Measurements from ENCODE around the gene IGDCC3. TPM values are rescaled to one million over a fixed set of nuclear protein-coding genes. Genes with fewer than 3 reads are reported as not detected.
A peak's percentile ranks its signal among the peaks of the same experiment; 100 is the strongest.
"Not testable (repeated sequence)": the region's sequence is repeated elsewhere in the genome, so short reads cannot be mapped to it uniquely, and the experiment has no call there.

IGDCC3 gene
- total RNA-seq, 4 donors from 2014 or later, result 0.82 to 5.5 TPM; not detected in 2

DNA sequence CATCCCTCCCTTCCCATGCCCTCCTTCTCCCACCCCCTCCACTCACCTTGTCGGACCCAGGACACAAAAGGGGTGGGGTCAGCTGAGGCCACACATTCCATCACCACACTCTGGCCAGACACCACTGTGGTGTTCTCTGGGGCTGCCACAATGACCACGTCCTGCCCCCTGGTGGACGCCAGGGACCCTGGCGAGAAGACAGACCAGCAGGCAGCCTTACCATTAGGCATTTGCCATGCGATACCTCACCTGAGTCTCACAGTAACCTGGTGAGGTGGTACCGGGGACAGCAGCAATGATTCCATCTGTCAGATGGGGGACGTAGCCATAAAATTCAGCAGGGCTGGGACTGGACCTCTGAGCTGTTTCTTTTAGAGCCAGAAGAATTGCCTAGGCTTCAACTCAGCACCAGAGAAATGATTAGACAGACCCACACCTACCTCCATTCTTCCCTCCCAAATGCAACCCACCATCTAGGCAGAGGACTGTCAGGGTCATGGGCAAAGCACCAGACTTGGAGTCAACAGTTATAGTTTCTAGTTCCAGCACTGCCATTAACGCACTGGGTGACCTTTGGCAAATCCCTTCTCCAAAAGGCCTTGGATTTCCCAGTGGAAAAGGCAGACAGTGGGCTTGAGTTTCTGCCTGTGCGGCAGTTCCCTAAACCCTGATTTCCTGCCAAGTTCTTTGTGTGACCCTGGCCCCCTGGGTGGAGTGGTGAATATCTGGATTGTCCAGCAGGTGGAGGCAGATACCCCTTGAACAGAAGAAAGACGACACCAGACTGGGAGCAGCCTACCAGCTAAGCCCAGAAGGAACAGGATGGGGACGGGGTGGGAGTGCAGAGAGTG is 23.2 kb upstream of the IGDCC3 start:
- Histone ChIP-seq H3K27me3 (no peaks in the 10 kb centered on the region), H3K27ac (no peak overlapping the region), H3K4me1 (peaks cover 0 to 4% of the 10 kb centered on the region in 2 donors), H3K9me3 (no peaks in the 10 kb centered on the region), H3K4me3 (no peak overlapping the region), H3K36me3 (no peaks in the 10 kb centered on the region)
- TF ChIP-seq, protein P1, sequence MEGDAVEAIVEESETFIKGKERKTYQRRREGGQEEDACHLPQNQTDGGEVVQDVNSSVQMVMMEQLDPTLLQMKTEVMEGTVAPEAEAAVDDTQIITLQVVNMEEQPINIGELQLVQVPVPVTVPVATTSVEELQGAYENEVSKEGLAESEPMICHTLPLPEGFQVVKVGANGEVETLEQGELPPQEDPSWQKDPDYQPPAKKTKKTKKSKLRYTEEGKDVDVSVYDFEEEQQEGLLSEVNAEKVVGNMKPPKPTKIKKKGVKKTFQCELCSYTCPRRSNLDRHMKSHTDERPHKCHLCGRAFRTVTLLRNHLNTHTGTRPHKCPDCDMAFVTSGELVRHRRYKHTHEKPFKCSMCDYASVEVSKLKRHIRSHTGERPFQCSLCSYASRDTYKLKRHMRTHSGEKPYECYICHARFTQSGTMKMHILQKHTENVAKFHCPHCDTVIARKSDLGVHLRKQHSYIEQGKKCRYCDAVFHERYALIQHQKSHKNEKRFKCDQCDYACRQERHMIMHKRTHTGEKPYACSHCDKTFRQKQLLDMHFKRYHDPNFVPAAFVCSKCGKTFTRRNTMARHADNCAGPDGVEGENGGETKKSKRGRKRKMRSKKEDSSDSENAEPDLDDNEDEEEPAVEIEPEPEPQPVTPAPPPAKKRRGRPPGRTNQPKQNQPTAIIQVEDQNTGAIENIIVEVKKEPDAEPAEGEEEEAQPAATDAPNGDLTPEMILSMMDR (IDR thresholded peaks at IDR 0.05), result peak; percentile 39 to 62 (median 54)
- no peak for TF ChIP-seq POLR2A (IDR thresholded peaks at IDR 0.05)
- peak; percentile 43 to 59 for DNase-seq
- intact Hi-C loops (cut with DNase I; ENCODE audit: low total_unique reads), result no loop called here

DNA sequence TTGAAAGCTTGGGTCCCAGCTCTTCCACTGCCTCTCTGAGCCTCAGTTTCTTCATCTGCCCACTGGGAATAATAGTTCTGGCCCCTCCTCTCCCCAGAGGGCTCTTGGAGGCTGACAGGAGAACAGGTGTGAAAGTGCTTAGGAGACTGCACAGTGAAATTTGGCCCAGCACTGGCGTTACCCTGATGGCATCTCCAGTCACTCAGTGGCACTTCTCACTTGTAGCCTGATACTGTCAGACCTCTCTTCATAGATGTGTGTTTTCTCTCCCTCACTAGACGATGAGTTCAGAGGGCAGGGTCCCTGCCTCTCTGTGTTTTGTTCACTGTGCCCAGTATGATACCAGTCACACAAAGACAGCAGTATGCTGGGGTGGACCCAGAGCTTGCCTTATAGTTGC is 22.2 kb upstream of the IGDCC3 start:
- TF ChIP-seq, protein P1 (IDR thresholded peaks at IDR 0.05), result no peak
- no peak for TF ChIP-seq POLR2A (IDR thresholded peaks at IDR 0.05)
- no peak for DNase-seq
- peaks cover 0 to 4% of the 10 kb centered on the region in 2 donors for H3K4me1 ChIP-seq
- no peaks in the 10 kb centered on the region for H3K9me3 ChIP-seq
- no peak overlapping the region for H3K4me3 ChIP-seq
- no peaks in the 10 kb centered on the region for H3K36me3 ChIP-seq
- no peaks in the 10 kb centered on the region for H3K27me3 ChIP-seq
- intact Hi-C loops (cut with DNase I; ENCODE audit: low total_unique reads), result no loop called here
- no peak overlapping the region for H3K27ac ChIP-seq

DNA sequence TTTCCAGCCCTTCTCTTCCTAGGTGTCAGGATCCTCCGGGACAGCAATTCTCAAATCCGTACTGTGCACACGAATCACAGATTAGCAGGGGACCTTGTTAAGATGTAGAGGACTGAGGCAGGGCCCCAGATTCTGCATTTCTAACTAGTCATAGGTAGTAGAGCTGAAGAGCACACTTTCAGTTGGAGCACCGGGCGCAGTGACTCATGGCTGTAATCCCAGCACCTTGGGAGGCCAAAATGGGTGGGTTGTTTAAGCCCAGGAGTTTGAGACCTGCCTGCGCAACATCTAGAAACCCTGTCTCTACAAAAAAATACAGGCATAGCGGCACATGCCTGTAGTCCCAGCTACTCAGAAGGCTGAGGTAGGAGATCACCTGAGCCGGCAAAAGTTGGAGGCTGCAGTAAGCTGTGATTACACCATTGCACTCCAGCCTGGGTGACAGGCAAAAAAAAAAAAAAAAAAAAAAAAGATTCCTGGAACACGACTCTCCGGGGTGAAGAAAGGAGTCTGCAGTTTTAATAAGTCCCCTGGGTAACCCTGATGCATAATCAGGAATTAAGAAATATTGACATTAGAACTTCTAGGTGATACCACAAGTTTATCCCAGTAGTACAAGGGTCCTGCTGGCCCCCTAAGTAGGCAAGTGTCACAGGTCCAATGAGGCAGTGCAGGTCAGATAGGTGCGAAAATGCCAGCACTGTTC is 21.4 kb upstream of the IGDCC3 start:
- Histone ChIP-seq H3K36me3 (no peaks in the 10 kb centered on the region), H3K4me3 (no peak overlapping the region), H3K4me1 (peaks cover 0 to 4% of the 10 kb centered on the region in 2 donors), H3K27ac (no peak overlapping the region), H3K27me3 (no peaks in the 10 kb centered on the region), H3K9me3 (no peaks in the 10 kb centered on the region)
- TF ChIP-seq POLR2A (IDR thresholded peaks at IDR 0.05), result no peak
- TF ChIP-seq, protein P1 (IDR thresholded peaks at IDR 0.05), result no peak
- intact Hi-C loops (cut with DNase I; ENCODE audit: low total_unique reads), result no loop called here
- no peak for DNase-seq

DNA sequence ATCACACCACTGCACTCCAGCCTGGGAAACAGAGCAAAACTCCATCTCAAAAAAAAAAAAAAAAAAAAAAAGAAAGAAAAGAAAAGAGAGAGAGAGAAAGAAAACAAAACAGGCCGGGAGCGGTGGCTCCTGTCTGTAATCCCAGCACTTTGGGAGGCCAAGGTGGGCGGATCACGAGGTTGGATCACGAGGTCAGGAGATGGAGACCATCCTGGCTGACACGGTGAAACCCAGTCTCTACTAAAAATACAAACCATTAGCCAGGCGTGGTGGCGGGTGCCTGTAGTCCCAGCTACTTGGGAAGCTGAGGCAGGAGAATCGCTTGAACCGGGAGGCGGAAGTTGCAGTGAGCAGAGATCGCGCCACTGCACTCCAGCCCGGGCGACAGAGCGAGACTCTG is 20.7 kb upstream of the IGDCC3 start:
- H3K27ac ChIP-seq; H3K4me3 ChIP-seq; H3K27me3 ChIP-seq; H3K9me3 ChIP-seq; intact Hi-C loops (cut with DNase I; ENCODE audit: low total_unique reads); H3K36me3 ChIP-seq; DNase-seq; H3K4me1 ChIP-seq: not testable (repeated sequence)

GRCh38 chr15:65396965-65397317 is 19.1 kb upstream of the IGDCC3 start:
- Histone ChIP-seq H3K9me3 (no peaks in the 10 kb centered on the region), H3K4me3 (no peak overlapping the region), H3K27me3 (no peaks in the 10 kb centered on the region), H3K27ac (no peak overlapping the region), H3K4me1 (peaks cover 0 to 4% of the 10 kb centered on the region in 2 donors), H3K36me3 (no peaks in the 10 kb centered on the region)
- no peak for TF ChIP-seq POLR2A (IDR thresholded peaks at IDR 0.05)
- TF ChIP-seq, protein P1 (IDR thresholded peaks at IDR 0.05), result no peak
- DNase-seq, result no peak
- intact Hi-C loops (cut with DNase I; ENCODE audit: low total_unique reads), result no loop called here

All from uterus (tissue), 4 donors.